ACC112 (cell line): Measurements from ENCODE around the gene METTL25.

Experiments
- H2AFZ ChIP-seq: fragments of 200-600 bp; sonication (generic); one replicate; pipeline ENCODE4 v1.6.0; 2017; ENCODE audit warnings: antibody characterized with exemption, low read length; ENCODE audit not compliant: unreplicated experiment
- H3K27ac ChIP-seq: fragments of 200-600 bp; sonication (generic); 2 replicates; pipeline ENCODE4 v1.5.1; 2014; ENCODE audit warnings: low read depth, mild to moderate bottlenecking, antibody characterized with exemption, low read length, moderate library complexity
- H3K27me3 ChIP-seq: fragments of 200-600 bp; sonication (generic); 2 replicates; pipeline ENCODE4 v1.6.1; 2014; ENCODE audit warnings: mild to moderate bottlenecking, antibody characterized with exemption, low read length, moderate library complexity, mixed read lengths; ENCODE audit not compliant: insufficient read depth
- H3K36me3 ChIP-seq: fragments of 200-600 bp; sonication (generic); 2 replicates; pipeline ENCODE4 v1.6.1; 2016; ENCODE audit warnings: mild to moderate bottlenecking, antibody characterized with exemption, low read length, moderate library complexity, mixed read lengths; ENCODE audit not compliant: insufficient read depth
- H3K4me1 ChIP-seq: fragments of 200-600 bp; sonication (generic); one replicate; pipeline ENCODE4 v1.6.1; 2016; ENCODE audit warnings: low read length, mixed read lengths; ENCODE audit not compliant: insufficient read depth, unreplicated experiment, control insufficient read depth
- H3K4me3 ChIP-seq: fragments of 200-600 bp; sonication (generic); 2 replicates; pipeline ENCODE4 v1.5.1; 2014; ENCODE audit warnings: mild to moderate bottlenecking, low read depth, low read length
- H3K79me2 ChIP-seq: fragments of 200-600 bp; sonication (generic); one replicate; pipeline ENCODE4 v1.6.0; 2016; ENCODE audit warnings: low read length; ENCODE audit not compliant: control insufficient read depth, unreplicated experiment, insufficient read depth

The METTL25 gene

GRCh38 chr12:82430541-82431145 lies 72.3 kb downstream of the METTL25 start:
- Histone ChIP-seq H3K27ac (no peak overlapping the region), H3K4me1 (no peaks in the 10 kb centered on the region), H2AFZ (no peak overlapping the region), H3K79me2 (no peaks in the 10 kb centered on the region), H3K27me3 (no peaks in the 10 kb centered on the region), H3K36me3 (no peaks in the 10 kb centered on the region), H3K4me3 (no peak overlapping the region)

- no peak overlapping the region for H2AFZ ChIP-seq
Observed at GRCh38 chr12:82434392-82434911, 76.1 kb downstream of the METTL25 start.

GRCh38 chr12:82436354-82436753 lies 78.0 kb downstream of the METTL25 start:
- Histone ChIP-seq H3K4me1 (no peaks in the 10 kb centered on the region), H3K27ac (no peak overlapping the region), H3K36me3 (no peaks in the 10 kb centered on the region), H3K4me3 (no peak overlapping the region), H3K27me3 (no peaks in the 10 kb centered on the region), H3K79me2 (no peaks in the 10 kb centered on the region), H2AFZ (no peak overlapping the region)

More at GRCh38 chr12:82434392-82434911, 76.1 kb downstream of the METTL25 start:
- H3K27ac ChIP-seq: no peak overlapping the region
- H3K4me1 ChIP-seq: no peaks in the 10 kb centered on the region
- no peaks in the 10 kb centered on the region for H3K79me2 ChIP-seq
- H3K4me3 ChIP-seq: no peak overlapping the region
- H3K36me3 ChIP-seq: no peaks in the 10 kb centered on the region
- H3K27me3 ChIP-seq: no peaks in the 10 kb centered on the region

- Histone ChIP-seq H3K27ac (no peak overlapping the region), H3K4me1 (no peaks in the 10 kb centered on the region), H3K27me3 (no peaks in the 10 kb centered on the region), H2AFZ (no peak overlapping the region), H3K4me3 (no peak overlapping the region), H3K79me2 (no peaks in the 10 kb centered on the region), H3K36me3 (no peaks in the 10 kb centered on the region; the same call in 1 of the 2 replicates)
Observed at GRCh38 chr12:82437744-82438143, 79.4 kb downstream of the METTL25 start.

- H3K27ac ChIP-seq: no peak overlapping the region
- H3K4me3 ChIP-seq: no peak overlapping the region
- no peak overlapping the region for H2AFZ ChIP-seq
- no peaks in the 10 kb centered on the region for H3K27me3 ChIP-seq
- H3K79me2 ChIP-seq: no peaks in the 10 kb centered on the region
- no peaks in the 10 kb centered on the region for H3K4me1 ChIP-seq
- H3K36me3 ChIP-seq: no peaks in the 10 kb centered on the region; the same call in 1 of the 2 replicates
Observed at GRCh38 chr12:82438356-82438755, 80.0 kb downstream of the METTL25 start.

- H3K27me3 ChIP-seq: no peaks in the 10 kb centered on the region
- H3K36me3 ChIP-seq: no peaks in the 10 kb centered on the region; the same call in 1 of the 2 replicates
- no peak overlapping the region for H3K27ac ChIP-seq
- no peak overlapping the region for H3K4me3 ChIP-seq
- no peak overlapping the region for H2AFZ ChIP-seq
- no peaks in the 10 kb centered on the region for H3K79me2 ChIP-seq
- no peaks in the 10 kb centered on the region for H3K4me1 ChIP-seq
Observed at GRCh38 chr12:82440885-82441284, 82.6 kb downstream of the METTL25 start.

- no peaks in the 10 kb centered on the region for H3K27me3 ChIP-seq
- H3K79me2 ChIP-seq: no peaks in the 10 kb centered on the region
- H3K4me3 ChIP-seq: no peak overlapping the region
- H2AFZ ChIP-seq: no peak overlapping the region
- no peaks in the 10 kb centered on the region for H3K36me3 ChIP-seq
- no peak overlapping the region for H3K27ac ChIP-seq
- H3K4me1 ChIP-seq: no peaks in the 10 kb centered on the region
Observed at GRCh38 chr12:82448911-82449578, 90.7 kb downstream of the METTL25 start.

GRCh38 chr12:82456633-82457032 lies 98.3 kb downstream of the METTL25 start:
- Histone ChIP-seq H3K79me2 (no peaks in the 10 kb centered on the region), H3K27ac (no peak overlapping the region), H3K4me3 (no peak overlapping the region), H3K27me3 (no peaks in the 10 kb centered on the region), H3K36me3 (no peaks in the 10 kb centered on the region), H2AFZ (no peak overlapping the region), H3K4me1 (no peaks in the 10 kb centered on the region)

- Histone ChIP-seq H3K36me3 (no peaks in the 10 kb centered on the region), H3K27ac (no peak overlapping the region), H3K79me2 (no peaks in the 10 kb centered on the region), H3K27me3 (no peaks in the 10 kb centered on the region), H3K4me3 (no peak overlapping the region), H3K4me1 (no peaks in the 10 kb centered on the region), H2AFZ (no peak overlapping the region)
Observed at GRCh38 chr12:82458101-82458500, 99.8 kb downstream of the METTL25 start.

GRCh38 chr12:82461393-82461792 lies 103.1 kb downstream of the METTL25 start:
- no peak overlapping the region for H3K4me3 ChIP-seq
- no peaks in the 10 kb centered on the region for H3K36me3 ChIP-seq
- no peaks in the 10 kb centered on the region for H3K27me3 ChIP-seq
- H2AFZ ChIP-seq: no peak overlapping the region
- H3K79me2 ChIP-seq: no peaks in the 10 kb centered on the region
- peaks cover 3% of the 10 kb centered on the region for H3K4me1 ChIP-seq
- no peak overlapping the region for H3K27ac ChIP-seq

- Histone ChIP-seq H2AFZ (no peak overlapping the region), H3K36me3 (no peaks in the 10 kb centered on the region), H3K4me1 (peaks cover 3% of the 10 kb centered on the region), H3K27ac (no peak overlapping the region), H3K27me3 (no peaks in the 10 kb centered on the region), H3K79me2 (no peaks in the 10 kb centered on the region), H3K4me3 (no peak overlapping the region)
Observed at GRCh38 chr12:82461836-82462235, 103.5 kb downstream of the METTL25 start.
